DND-41 (cell line): ENCODE results near the gene C1orf74.

Source experiments
- EZH2 ChIP-seq: IDR thresholded peaks from 3 replicates; pipeline ENCODE4 v1.6.1; 2012; ENCODE audit warnings: borderline replicate concordance, low read depth, mild to moderate bottlenecking, moderate library complexity, low read length, inconsistent platforms; ENCODE audit not compliant: severe bottlenecking
- TF ChIP-seq, protein P1 (sequence below): IDR thresholded peaks from 2 replicates; pipeline ENCODE4 v1.5.1; 2012; ENCODE audit warnings: borderline replicate concordance, low read length, moderate library complexity, mild to moderate bottlenecking; ENCODE audit not compliant: poor library complexity, severe bottlenecking; ENCODE audit errors: extremely low read depth

DNA sequence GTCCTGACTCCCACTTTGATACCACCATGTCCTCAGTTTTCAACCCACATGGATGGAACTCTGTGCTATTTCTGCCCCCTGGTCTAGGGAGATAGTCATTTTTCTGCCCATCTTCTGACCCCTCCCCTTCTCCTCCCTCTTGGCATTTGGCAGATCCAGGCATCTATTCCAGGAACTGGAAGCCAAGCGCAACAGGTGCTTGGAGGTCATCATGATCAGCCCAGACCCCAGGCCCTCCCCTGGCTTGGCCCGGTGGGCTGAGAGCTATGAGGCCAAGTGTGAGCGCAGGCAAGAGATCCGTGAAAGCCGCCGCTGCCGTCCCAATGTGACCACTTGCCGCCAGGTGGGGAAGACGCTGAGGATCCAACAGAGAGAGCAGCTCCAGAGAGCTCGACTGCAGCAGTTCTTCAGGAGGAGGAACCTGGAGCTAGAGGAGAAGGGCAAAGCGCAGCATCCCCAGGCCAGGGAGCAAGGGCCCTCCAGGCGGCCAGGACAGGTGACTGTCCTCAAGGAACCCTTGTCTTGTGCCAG lies 24.5 kb downstream of the C1orf74 start:
- TF ChIP-seq, protein P1, sequence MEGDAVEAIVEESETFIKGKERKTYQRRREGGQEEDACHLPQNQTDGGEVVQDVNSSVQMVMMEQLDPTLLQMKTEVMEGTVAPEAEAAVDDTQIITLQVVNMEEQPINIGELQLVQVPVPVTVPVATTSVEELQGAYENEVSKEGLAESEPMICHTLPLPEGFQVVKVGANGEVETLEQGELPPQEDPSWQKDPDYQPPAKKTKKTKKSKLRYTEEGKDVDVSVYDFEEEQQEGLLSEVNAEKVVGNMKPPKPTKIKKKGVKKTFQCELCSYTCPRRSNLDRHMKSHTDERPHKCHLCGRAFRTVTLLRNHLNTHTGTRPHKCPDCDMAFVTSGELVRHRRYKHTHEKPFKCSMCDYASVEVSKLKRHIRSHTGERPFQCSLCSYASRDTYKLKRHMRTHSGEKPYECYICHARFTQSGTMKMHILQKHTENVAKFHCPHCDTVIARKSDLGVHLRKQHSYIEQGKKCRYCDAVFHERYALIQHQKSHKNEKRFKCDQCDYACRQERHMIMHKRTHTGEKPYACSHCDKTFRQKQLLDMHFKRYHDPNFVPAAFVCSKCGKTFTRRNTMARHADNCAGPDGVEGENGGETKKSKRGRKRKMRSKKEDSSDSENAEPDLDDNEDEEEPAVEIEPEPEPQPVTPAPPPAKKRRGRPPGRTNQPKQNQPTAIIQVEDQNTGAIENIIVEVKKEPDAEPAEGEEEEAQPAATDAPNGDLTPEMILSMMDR = no peak
- no peak for TF ChIP-seq EZH2
